Measurements from ENCODE around the gene ABCB11. TPM values are rescaled to one million over a fixed set of nuclear protein-coding genes. Genes with fewer than 3 reads are reported as not detected.

Gene ABCB11
- total and polyA plus RNA-seq, 9 donors: under 0.01 to 0.18 (median 0.03) TPM; not detected in 4

DNA sequence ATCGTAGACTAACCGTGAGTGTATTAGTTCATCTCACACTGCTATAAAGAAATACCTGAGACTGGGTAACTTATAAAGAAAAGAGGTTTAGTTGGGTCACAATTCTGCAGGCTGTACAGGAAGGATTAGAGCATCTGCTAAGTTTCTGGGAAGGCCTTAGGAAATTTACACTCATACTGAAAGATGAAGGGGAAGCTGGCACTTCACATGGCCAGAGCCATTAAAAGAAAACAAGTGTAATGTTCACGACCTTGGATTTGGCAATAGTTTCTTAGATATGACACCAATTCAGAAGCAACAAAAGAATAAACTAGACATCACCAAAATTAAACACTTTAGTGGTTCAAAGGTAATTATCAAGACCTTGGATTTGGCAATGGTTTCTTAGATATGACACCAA, 23.8 kb downstream of the ABCB11 start:
- H3K4me3 ChIP-seq: no peak overlapping the region
- H3K36me3 ChIP-seq: no peaks in the 10 kb centered on the region
- no peak overlapping the region for H3K27ac ChIP-seq
- TF ChIP-seq EP300 (IDR thresholded peaks at IDR 0.05) (no peak), POLR2A (IDR thresholded peaks at IDR 0.05) (no peak)
- TF ChIP-seq, protein P1, sequence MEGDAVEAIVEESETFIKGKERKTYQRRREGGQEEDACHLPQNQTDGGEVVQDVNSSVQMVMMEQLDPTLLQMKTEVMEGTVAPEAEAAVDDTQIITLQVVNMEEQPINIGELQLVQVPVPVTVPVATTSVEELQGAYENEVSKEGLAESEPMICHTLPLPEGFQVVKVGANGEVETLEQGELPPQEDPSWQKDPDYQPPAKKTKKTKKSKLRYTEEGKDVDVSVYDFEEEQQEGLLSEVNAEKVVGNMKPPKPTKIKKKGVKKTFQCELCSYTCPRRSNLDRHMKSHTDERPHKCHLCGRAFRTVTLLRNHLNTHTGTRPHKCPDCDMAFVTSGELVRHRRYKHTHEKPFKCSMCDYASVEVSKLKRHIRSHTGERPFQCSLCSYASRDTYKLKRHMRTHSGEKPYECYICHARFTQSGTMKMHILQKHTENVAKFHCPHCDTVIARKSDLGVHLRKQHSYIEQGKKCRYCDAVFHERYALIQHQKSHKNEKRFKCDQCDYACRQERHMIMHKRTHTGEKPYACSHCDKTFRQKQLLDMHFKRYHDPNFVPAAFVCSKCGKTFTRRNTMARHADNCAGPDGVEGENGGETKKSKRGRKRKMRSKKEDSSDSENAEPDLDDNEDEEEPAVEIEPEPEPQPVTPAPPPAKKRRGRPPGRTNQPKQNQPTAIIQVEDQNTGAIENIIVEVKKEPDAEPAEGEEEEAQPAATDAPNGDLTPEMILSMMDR (IDR thresholded peaks at IDR 0.05): no peak
- no peak for DNase-seq
- WGBS, 3 donors: 76 to 84% (median 78%) methylated on average over 3 of the region's 3 CpGs
- H3K27me3 ChIP-seq: no peaks in the 10 kb centered on the region
- no peaks in the 10 kb centered on the region for H3K9me3 ChIP-seq
- no peaks in the 10 kb centered on the region for H3K4me1 ChIP-seq (ENCODE audit: insufficient read depth)
- intact Hi-C loops (cut with DNase I): no loop called here

GRCh38 chr2:169006665-169007064, 24.5 kb downstream of the ABCB11 start:
- H3K9me3 ChIP-seq: no peaks in the 10 kb centered on the region
- H3K27ac ChIP-seq: no peak overlapping the region
- no peaks in the 10 kb centered on the region for H3K4me1 ChIP-seq (ENCODE audit: insufficient read depth)
- no peak overlapping the region for H3K4me3 ChIP-seq
- H3K36me3 ChIP-seq: no peaks in the 10 kb centered on the region
- no peak for DNase-seq
- no peaks in the 10 kb centered on the region for H3K27me3 ChIP-seq
- intact Hi-C loops (cut with DNase I): no loop called here
- 90 to 94% (median 91%) methylated on average over 5 of the region's 5 CpGs for WGBS, 3 donors
- TF ChIP-seq, protein P1 (IDR thresholded peaks at IDR 0.05): no peak
- TF ChIP-seq EP300 (IDR thresholded peaks at IDR 0.05): no peak
- no peak for TF ChIP-seq POLR2A (IDR thresholded peaks at IDR 0.05)

GRCh38 chr2:169005994-169006393, 25.1 kb downstream of the ABCB11 start:
- Histone ChIP-seq H3K9me3 (no peaks in the 10 kb centered on the region), H3K27me3 (no peaks in the 10 kb centered on the region), H3K4me3 (no peak overlapping the region), H3K36me3 (no peaks in the 10 kb centered on the region), H3K27ac (no peak overlapping the region), H3K4me1 (ENCODE audit: insufficient read depth) (no peaks in the 10 kb centered on the region)
- no peak for TF ChIP-seq POLR2A (IDR thresholded peaks at IDR 0.05)
- no peak for TF ChIP-seq EP300 (IDR thresholded peaks at IDR 0.05)
- TF ChIP-seq, protein P1 (IDR thresholded peaks at IDR 0.05): no peak
- WGBS, 3 donors: 79 to 88% (median 84%) methylated on average over 1 of the region's 1 CpG
- no peak for DNase-seq
- intact Hi-C loops (cut with DNase I): no loop called here

DNA sequence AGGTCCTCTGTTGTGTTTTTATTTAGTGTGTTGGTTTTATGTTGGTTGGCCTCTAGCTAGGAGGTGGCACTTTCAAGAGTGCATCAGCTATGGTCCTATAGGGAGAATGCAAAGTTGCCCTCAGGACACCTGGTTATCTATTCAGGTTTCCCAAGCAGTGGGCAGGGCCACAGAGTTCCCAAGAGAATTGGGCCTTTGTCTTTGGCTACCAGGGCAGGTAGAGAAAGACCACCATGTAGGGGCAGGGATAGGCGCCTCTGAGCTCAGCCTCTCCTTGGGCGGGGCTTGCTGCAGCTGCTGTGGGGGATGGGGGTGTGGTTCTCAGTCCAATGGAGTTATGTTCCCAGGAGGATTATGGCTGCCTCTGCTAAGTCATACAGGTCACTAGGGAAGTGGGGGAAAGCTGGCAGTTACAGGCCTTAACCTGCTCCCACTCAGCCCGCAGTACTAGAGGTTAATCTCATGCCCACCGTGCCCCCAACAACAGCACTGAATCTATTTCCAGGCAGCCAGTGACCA, 26.0 kb downstream of the ABCB11 start:
- Histone ChIP-seq H3K9me3 (no peaks in the 10 kb centered on the region), H3K27me3 (no peaks in the 10 kb centered on the region), H3K4me3 (no peak overlapping the region), H3K36me3 (no peaks in the 10 kb centered on the region), H3K4me1 (ENCODE audit: insufficient read depth) (no peaks in the 10 kb centered on the region), H3K27ac (no peak overlapping the region)
- DNase-seq: no peak
- TF ChIP-seq, protein P1 (IDR thresholded peaks at IDR 0.05): no peak
- TF ChIP-seq POLR2A (IDR thresholded peaks at IDR 0.05) (no peak), EP300 (IDR thresholded peaks at IDR 0.05) (no peak)
- intact Hi-C loops (cut with DNase I): no loop called here
- 85 to 92% (median 88%) methylated on average over 4 of the region's 4 CpGs for WGBS, 3 donors
